HG02763 (cell line): ENCODE measurements around the gene ZNF311.
"Not testable (repeated sequence)": the region's sequence is repeated elsewhere in the genome, so short reads cannot be mapped to it uniquely, and the experiment has no call there.

Experiments
- ATAC-seq: cut with Tn5 transposase; IDR thresholded peaks from one replicate; pipeline ENCODE4 v1.9.1; 2021; ENCODE audit warnings: mild to moderate bottlenecking, moderate library complexity; ENCODE audit not compliant: unreplicated experiment

The ZNF311 gene

GRCh38 chr6:28956331-28956730, 48.8 kb downstream of the ZNF311 start:
- no peak for ATAC-seq

GRCh38 chr6:28953585-28954258, 51.4 kb downstream of the ZNF311 start:
- no peak for ATAC-seq

GRCh38 chr6:28953039-28953584, 52.0 kb downstream of the ZNF311 start:
- ATAC-seq = peak; percentile 44

GRCh38 chr6:28949656-28950195, 55.4 kb downstream of the ZNF311 start:
- ATAC-seq = not testable (repeated sequence)

- no peak for ATAC-seq
Observed at GRCh38 chr6:28948782-28949486, 56.2 kb downstream of the ZNF311 start.

- no peak for ATAC-seq
Observed at GRCh38 chr6:28947831-28948270, 57.3 kb downstream of the ZNF311 start.

GRCh38 chr6:28947067-28947765, 57.9 kb downstream of the ZNF311 start:
- ATAC-seq = no peak

- no peak for ATAC-seq
Observed at GRCh38 chr6:28945349-28945748, 59.8 kb downstream of the ZNF311 start.
